Left lobe of liver (tissue), 2 donors: ENCODE measurements around the gene KLHL28. TPM values are rescaled to one million over a fixed set of nuclear protein-coding genes. Genes with fewer than 3 reads are reported as not detected.
A peak's percentile ranks its signal among the peaks of the same experiment; 100 is the strongest.

Source experiments
- ATAC-seq: fragments of 200-7000 bp; cut with Tn5 transposase; one replicate; pipeline ENCODE4 v1.9.1; 2020; ENCODE audit warnings: mild to moderate bottlenecking, moderate library complexity
- DNase-seq: peaks from one replicate; pipeline ENCODE4 v3.0.0-alpha.2; 2020; ENCODE audit warnings: low spot score
- total RNA-seq: library from RNA; stranded (reverse); gene quantifications from one replicate; pipeline ENCODE4 v1.2.1, GENCODE V29; 2021
- donor health status: DM: no; HTN: no; CAD: no; lungs with moderate emphysema.
- donor health status: DM: no; HTN: yes; CAD: no.

Gene KLHL28
- total RNA-seq, 1 donor from 2014 or later = 6.2 TPM

GRCh38 chr14:44960646-44961045 is 1.1 kb downstream of the KLHL28 start:
- DNase-seq = no peak
- ATAC-seq = no peak

- DNase-seq = no peak
- no peak for ATAC-seq
Observed at GRCh38 chr14:44960146-44960545, 1.6 kb downstream of the KLHL28 start.

GRCh38 chr14:44959538-44959937 is 2.2 kb downstream of the KLHL28 start:
- no peak for ATAC-seq
- no peak for DNase-seq

GRCh38 chr14:44956866-44957265 is 4.9 kb downstream of the KLHL28 start:
- DNase-seq = no peak
- no peak for ATAC-seq

- DNase-seq (no peak), ATAC-seq (no peak)
Observed at GRCh38 chr14:44955528-44955927, 6.2 kb downstream of the KLHL28 start.

GRCh38 chr14:44954750-44955149 is 7.0 kb downstream of the KLHL28 start:
- DNase-seq (no peak), ATAC-seq (no peak)

- DNase-seq = no peak
- ATAC-seq = no peak
Observed at GRCh38 chr14:44952391-44953110, 9.2 kb downstream of the KLHL28 start.

GRCh38 chr14:44951051-44951450 is 10.7 kb downstream of the KLHL28 start:
- DNase-seq = no peak
- no peak for ATAC-seq

GRCh38 chr14:44945264-44945663 is 16.5 kb downstream of the KLHL28 start:
- no peak for ATAC-seq

GRCh38 chr14:44944107-44944506 is 17.6 kb downstream of the KLHL28 start:
- no peak for DNase-seq
- no peak for ATAC-seq

More at GRCh38 chr14:44945264-44945663, 16.5 kb downstream of the KLHL28 start:
- no peak for DNase-seq

- no peak for ATAC-seq
- DNase-seq = no peak
Observed at GRCh38 chr14:44942436-44942835, 19.3 kb downstream of the KLHL28 start.

GRCh38 chr14:44941591-44941990 is 20.2 kb downstream of the KLHL28 start:
- no peak for ATAC-seq
- no peak for DNase-seq

GRCh38 chr14:44940944-44941343 is 20.8 kb downstream of the KLHL28 start:
- no peak for ATAC-seq

GRCh38 chr14:44940211-44940610 is 21.5 kb downstream of the KLHL28 start:
- DNase-seq (no peak), ATAC-seq (no peak)

More at GRCh38 chr14:44940944-44941343, 20.8 kb downstream of the KLHL28 start:
- no peak for DNase-seq

GRCh38 chr14:44937547-44937946 is 24.2 kb downstream of the KLHL28 start:
- DNase-seq (no peak), ATAC-seq (no peak)

GRCh38 chr14:44935155-44935554 is 26.6 kb downstream of the KLHL28 start:
- DNase-seq (no peak), ATAC-seq (no peak)

- ATAC-seq = no peak
Observed at GRCh38 chr14:44928793-44929192, 33.0 kb downstream of the KLHL28 start.

GRCh38 chr14:44914849-44915248 is 46.9 kb downstream of the KLHL28 start:
- DNase-seq = no peak
- ATAC-seq = no peak

More at GRCh38 chr14:44928793-44929192, 33.0 kb downstream of the KLHL28 start:
- DNase-seq = no peak

- no peak for DNase-seq
- ATAC-seq = peak; percentile 34
Observed at GRCh38 chr14:44912041-44912869, 49.5 kb downstream of the KLHL28 start.

- ATAC-seq (no peak), DNase-seq (no peak)
Observed at GRCh38 chr14:44910821-44911220, 50.9 kb downstream of the KLHL28 start.

- no peak for DNase-seq
Observed at GRCh38 chr14:44901696-44902095, 60.1 kb downstream of the KLHL28 start.

GRCh38 chr14:44898551-44898950 is 63.2 kb downstream of the KLHL28 start:
- DNase-seq (no peak), ATAC-seq (no peak)

More at GRCh38 chr14:44901696-44902095, 60.1 kb downstream of the KLHL28 start:
- no peak for ATAC-seq
